HG03025 (cell line): ENCODE data around the gene SLC22A31.

ENCODE experiments used
- ATAC-seq: cut with Tn5 transposase; IDR thresholded peaks from one replicate; pipeline ENCODE4 v1.9.1; 2021; ENCODE audit warnings: mild to moderate bottlenecking, moderate library complexity; ENCODE audit not compliant: unreplicated experiment, low FRiP score

SLC22A31 gene

GRCh38 chr16:89217388-89218191 lies 17.3 kb upstream of the SLC22A31 start, which contains the start of gene ZNF778:
ZNF778 (plus strand) TSS chr16:89217703; CDS start chr16:89221128, 3,425 bp downstream.
- ATAC-seq = no peak

GRCh38 chr16:89217138-89217387 lies 16.7 kb upstream of the SLC22A31 start:
- no peak for ATAC-seq

DNA sequence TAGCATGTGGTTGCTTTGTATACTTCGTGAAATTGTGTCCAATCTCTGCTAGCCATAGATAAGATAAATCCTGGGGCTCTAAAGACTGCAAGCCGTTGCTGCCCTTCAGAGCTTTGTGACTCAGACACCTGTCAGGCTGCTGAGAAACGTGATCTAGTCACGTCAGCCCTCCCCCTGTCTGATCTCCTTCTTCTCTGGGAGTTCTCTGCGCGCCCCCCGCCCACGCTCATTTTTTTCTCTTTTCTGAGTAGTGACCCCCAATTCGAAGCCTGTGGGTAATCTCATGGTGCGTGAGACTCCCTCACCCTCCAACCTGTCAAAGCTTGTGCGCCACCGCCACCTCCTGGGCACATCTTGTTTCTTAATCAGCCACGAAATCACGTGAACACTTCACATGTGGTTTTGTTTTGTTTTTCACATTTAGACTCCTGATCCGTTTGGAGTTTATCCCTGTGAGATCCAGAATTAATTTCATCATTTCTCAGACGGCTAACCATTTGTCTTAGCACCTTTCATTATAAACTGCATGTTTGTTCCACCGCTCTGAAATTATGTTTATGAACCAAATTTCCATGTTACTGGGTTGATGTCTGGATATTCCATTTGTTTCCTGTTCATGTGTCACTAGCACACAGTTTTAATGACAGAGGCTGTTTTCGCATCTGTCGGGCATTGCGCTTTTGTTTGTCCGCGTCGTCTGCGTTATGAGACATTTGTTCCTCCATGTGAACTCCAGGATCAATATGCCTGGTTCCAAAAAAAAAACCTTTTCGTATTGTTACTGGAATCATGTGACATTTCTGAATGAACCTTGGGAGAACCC lies 16.2 kb upstream of the SLC22A31 start:
- no peak for ATAC-seq

- ATAC-seq = no peak
Measured at GRCh38 chr16:89210904-89211515, 10.7 kb upstream of the SLC22A31 start.

- ATAC-seq = no peak
Measured at GRCh38 chr16:89210165-89210903, 10.0 kb upstream of the SLC22A31 start.

- ATAC-seq = no peak
Measured at GRCh38 chr16:89209522-89210044, 9.2 kb upstream of the SLC22A31 start.

- no peak for ATAC-seq
Measured at GRCh38 chr16:89207993-89208392, 7.7 kb upstream of the SLC22A31 start.

DNA sequence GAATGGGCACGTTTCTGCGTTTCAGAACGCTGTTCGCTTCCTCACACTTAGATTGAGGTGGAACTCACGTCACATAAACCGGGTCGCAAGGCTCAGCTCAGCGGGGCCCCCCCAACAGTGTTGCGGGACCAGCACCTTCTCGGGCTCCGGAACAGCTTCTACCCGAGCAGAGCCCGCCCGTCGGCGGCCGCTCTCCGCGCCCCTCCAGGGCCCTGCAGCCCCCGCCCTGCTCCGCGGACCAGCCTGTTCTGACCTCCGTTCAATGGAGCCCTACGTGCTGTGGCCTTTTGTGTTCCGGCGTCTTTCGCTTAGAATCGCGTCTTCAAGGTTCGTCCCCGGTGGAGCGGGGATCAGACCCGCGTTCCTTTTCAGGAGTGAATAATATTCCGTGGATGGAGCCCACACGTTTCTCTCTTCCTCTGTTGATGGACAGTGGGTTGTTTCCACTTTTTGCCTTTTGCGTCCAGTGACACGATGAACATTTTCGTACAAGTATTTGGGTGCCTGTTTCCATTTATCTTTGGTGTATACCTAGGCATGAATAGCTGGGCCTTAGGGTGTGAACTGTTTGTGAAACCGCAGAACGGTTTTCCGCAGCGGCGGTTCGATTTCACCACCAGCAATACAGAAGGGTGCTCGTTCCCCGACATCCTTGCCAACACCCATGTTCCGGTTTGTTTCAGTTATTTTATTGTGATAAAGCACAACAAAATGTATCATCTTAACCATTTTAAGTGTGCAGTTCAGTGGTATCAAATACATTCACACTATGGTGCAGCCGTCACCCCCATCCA lies 2.3 kb upstream of the SLC22A31 start:
- ATAC-seq = no peak

DNA sequence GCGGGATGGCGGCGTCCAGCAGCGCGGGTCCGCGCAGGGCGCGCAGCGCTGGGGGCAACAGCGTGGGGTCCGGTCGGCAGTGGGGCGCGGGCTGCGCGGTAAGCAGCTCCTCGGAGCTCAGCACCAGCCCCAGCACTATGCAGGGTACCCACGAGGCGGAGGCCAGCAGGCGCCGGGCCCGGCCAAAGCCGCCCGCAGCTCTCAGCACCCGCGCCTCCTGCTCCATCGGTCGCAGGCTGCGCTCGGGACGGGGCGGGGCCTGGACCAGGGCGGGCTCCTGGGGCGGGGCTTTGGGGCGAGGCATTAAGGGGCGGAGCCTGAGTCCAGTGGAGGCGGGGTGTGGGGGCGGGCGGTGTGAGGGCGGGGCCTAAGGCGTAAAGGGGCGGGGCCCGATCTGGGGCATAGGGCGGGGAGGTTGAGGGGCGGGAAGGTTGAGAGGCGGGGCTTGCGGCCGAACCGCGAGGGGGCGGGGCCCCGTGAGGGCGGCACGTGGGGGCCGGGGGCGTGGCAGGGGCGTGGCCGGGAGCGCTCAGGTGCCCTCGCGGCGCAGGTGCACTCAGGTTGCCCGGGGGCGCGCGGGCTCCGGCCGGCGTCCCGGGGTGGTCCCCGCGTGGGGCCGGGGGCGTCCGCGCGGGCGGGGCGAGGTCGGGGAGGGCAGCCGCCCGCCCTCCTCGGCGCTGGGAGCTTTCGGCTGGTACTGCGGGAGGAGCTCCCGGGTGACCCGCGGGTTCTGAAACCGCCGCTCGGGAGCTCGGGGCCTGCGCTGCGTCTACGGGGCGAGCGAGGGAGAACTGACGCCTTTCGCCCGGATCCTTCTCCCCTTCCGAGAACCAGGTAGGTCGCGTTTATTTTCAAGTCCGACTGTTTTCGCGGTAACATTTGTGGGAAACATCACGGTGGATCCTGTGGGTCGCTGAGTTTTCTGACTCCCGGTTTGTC lies 1.4 kb upstream of the SLC22A31 start:
- no peak for ATAC-seq

DNA sequence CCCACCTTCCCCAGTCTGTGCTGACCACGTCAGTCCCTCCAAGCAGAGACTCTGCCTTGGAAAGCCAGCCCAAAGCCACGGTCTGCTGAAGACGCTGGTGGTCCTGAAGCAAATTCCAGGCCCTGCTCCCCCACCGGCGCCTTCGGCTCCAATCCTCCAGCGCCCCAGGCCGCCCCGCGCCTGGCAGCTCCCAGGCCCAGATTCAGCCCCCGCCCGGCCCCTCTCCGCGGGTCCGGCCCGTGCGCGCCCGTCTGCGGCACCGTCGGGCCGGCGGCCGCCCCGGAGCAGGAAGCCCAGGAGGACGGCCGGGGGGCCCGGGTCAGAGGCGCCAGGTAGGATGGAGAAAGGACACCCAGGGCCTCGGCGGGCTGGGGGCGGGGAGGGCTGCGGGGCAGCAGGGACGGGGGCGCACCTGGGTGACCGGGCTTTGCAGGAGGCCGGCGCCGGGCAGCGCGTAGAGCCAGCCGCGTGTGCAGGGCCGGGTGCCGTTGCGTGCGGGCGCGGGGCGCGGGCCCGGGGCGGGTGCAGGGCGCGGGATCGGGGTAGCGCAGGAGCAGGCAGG lies 594 bp upstream of the SLC22A31 start:
- ATAC-seq = no peak

DNA sequence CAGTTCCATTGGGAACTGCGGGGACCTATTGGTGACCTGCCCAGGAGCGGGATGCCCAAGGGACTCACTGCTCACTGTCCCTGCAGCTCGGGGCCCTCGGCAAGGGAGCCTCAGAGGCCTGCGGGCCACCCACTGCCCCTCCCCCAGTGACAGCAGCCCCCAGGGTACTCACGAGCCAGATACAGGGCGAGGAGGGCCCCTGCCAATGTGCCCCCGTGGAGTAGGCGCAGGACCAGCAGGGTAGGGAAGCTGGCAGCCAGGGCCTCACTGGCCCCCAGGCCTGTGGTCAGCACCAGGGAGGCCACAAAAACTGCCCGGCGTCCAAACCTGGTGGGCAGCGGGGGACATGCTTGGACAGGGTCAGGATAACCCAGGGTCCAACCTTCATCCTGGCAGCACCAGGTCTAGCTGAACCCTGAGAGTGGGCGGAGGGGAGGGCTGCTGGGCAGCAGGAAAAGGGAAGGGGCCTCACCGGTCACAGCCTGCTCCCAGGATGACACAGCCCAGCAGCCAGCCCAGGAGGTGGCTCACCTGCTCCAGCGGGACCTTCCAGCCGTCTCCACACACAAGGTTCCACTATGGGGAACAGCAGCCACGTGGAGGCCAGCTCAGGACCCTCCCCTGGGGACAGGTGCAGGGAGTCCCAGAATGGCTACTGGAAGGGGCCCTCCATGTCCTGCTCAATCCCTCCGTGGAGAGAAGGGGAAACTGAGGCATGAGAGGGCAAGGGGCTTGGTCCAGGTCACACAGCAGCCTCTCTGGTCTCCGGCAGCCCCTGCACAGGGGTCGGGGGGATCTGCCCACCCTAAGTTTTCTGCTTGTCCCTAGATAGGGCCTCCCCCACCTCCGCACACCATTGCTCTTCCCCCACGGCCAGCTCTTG lies 855 bp downstream of the SLC22A31 start:
- no peak for ATAC-seq

DNA sequence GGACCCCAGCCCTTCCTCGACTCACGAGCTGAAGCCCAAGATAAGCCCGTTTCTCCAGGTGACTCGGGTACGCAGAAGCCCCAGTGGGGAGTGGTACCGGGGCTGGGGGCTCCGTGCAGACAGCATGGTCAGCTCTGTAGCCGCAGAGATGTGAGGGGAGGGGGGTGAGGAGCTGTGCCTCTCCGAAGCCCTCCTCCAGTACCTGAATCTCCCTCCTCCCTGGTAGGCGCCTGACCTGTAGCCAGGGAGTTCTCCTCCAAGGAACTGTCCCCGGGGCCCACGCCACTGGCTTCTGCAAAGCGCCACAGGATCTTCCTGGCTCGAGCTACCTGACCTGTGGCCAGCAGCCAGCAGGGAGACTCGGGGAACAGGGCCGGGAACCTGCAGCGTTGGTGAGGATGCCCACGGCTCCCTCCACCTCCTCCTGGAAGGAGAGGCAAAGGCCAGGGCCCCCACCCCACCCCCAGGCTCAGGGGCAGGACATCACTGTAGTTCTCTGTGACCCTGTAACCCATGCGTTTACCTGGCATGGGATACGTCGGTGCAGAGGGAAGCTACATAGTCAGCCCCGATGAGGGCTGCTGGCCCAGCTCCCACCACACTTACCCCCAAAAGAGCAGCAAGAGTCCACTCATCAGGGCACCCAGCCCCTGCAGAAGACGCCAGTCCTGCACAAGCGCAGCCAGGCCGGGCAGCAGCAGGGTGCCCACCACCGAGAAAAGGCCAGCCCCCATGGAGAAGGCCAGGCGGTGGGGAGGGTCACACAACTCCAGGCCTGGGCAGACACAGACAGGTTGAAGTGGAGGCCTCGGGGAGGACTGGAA lies 1.7 kb downstream of the SLC22A31 start:
- ATAC-seq = no peak

- no peak for ATAC-seq
Measured at GRCh38 chr16:89197633-89198416, 2.5 kb downstream of the SLC22A31 start.

GRCh38 chr16:89197033-89197632 lies 3.2 kb downstream of the SLC22A31 start:
- no peak for ATAC-seq

DNA sequence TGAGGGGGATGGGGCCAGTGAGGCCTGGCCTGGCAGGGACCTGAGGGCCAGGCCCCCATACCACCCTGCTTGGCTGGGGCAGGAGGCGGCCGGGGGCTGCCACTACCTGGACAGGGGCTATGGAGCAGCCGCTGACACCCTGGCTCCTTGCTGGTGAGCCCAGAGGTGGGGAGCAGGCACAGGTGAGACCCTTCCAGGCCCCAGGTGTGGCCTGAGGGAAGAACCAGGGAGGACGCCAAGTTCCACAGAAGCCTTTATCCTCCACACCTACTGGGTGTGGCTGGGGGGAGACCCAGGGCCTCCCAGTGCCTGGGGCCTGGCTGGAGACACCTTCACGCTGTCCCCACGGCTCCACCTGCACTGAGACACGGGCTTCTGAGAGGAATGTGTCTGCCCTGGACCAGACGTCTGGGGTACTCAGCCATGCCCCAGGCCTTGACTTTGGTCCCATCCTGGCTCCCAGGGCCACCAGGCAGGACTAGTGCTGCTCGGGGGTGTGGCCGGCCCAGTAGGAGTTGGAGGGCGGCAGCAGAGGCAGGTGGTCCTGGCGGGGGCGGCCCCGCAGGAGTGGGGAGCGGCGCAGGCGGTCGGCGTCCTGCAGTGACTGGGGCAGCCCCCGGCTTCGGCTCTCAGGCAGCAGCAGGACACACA lies 4.7 kb downstream of the SLC22A31 start:
- ATAC-seq = no peak
